HG03457 (cell line): ENCODE data around the gene HDLBP.

Source experiments
- ATAC-seq: cut with Tn5 transposase; IDR thresholded peaks from one replicate; pipeline ENCODE4 v1.9.1; 2021; ENCODE audit warnings: moderate number of reproducible peaks; ENCODE audit not compliant: unreplicated experiment

HDLBP gene

GRCh38 chr2:241255542-241256167, 59.8 kb downstream of the HDLBP start:
- ATAC-seq: no peak

- no peak for ATAC-seq
These were observed 60.5 kb downstream of the HDLBP start for GRCh38 chr2:241254904-241255351.

- ATAC-seq: no peak
These were observed 62.5 kb downstream of the HDLBP start for GRCh38 chr2:241252778-241253475.

GRCh38 chr2:241249654-241250053, 65.8 kb downstream of the HDLBP start:
- ATAC-seq: no peak

- ATAC-seq: no peak
These were observed 66.6 kb downstream of the HDLBP start for GRCh38 chr2:241248897-241249296.

GRCh38 chr2:241248289-241248688, 67.2 kb downstream of the HDLBP start:
- ATAC-seq: no peak

- no peak for ATAC-seq
These were observed 71.1 kb downstream of the HDLBP start for GRCh38 chr2:241244368-241244767.

- ATAC-seq: no peak
These were observed 73.2 kb downstream of the HDLBP start for GRCh38 chr2:241242306-241242705.

GRCh38 chr2:241241669-241242068, 73.8 kb downstream of the HDLBP start:
- no peak for ATAC-seq

GRCh38 chr2:241240320-241241004, 75.0 kb downstream of the HDLBP start:
- ATAC-seq: no peak

- ATAC-seq: no peak
These were observed 75.8 kb downstream of the HDLBP start for GRCh38 chr2:241239552-241240202.

- ATAC-seq: no peak
These were observed 76.7 kb downstream of the HDLBP start for GRCh38 chr2:241238693-241239198.

- ATAC-seq: no peak
These were observed 77.5 kb downstream of the HDLBP start for GRCh38 chr2:241237949-241238371.

- ATAC-seq: no peak
These were observed 78.4 kb downstream of the HDLBP start for GRCh38 chr2:241237047-241237446.

- no peak for ATAC-seq
These were observed 79.4 kb downstream of the HDLBP start for GRCh38 chr2:241235859-241236593.

- no peak for ATAC-seq
These were observed 80.3 kb downstream of the HDLBP start for GRCh38 chr2:241234962-241235740.

GRCh38 chr2:241234066-241234790, 81.2 kb downstream of the HDLBP start:
- no peak for ATAC-seq

- no peak for ATAC-seq
These were observed 82.5 kb downstream of the HDLBP start for GRCh38 chr2:241232736-241233575.
